NCI-H187 (cell line): ENCODE data around the gene MRPL47.

ENCODE experiments used
- DNase-seq, 2 experiments: peaks; one replicate each; lab custom pipeline; 2025; lab: John Stamatoyannopoulos, UW

MRPL47 gene

GRCh38 chr3:179590669-179591068 is 13.8 kb downstream of the MRPL47 start:
- DNase-seq: no peak

GRCh38 chr3:179589143-179589542 is 15.3 kb downstream of the MRPL47 start:
- no peak for DNase-seq

- DNase-seq: no peak
Measured at GRCh38 chr3:179580992-179581391, 23.4 kb downstream of the MRPL47 start.

- no peak for DNase-seq
Measured at GRCh38 chr3:179565496-179565895, 38.9 kb downstream of the MRPL47 start.

- peak; percentile 7 to 13 for DNase-seq
Measured at GRCh38 chr3:179563271-179563783, 41.1 kb downstream of the MRPL47 start.

GRCh38 chr3:179562591-179563270 is 41.7 kb downstream of the MRPL47 start, which contains the start of gene ACTL6A:
Gene ACTL6A (plus strand): TSS chr3:179562926. CDS start chr3:179563093, 167 bp downstream.
- peak; percentile 94 to 98 for DNase-seq

- no peak for DNase-seq
Measured at GRCh38 chr3:179560791-179561190, 43.6 kb downstream of the MRPL47 start.

- peak in 1 of 2 experiments; percentile 17 for DNase-seq
Measured at GRCh38 chr3:179558742-179559364, 45.6 kb downstream of the MRPL47 start.

GRCh38 chr3:179551349-179552105 is 52.9 kb downstream of the MRPL47 start:
- DNase-seq: no peak

- DNase-seq: no peak
Measured at GRCh38 chr3:179546814-179547241, 57.6 kb downstream of the MRPL47 start.

- DNase-seq: no peak
Measured at GRCh38 chr3:179544981-179545645, 59.3 kb downstream of the MRPL47 start.

GRCh38 chr3:179542375-179542774 is 62.1 kb downstream of the MRPL47 start:
- DNase-seq: no peak

- DNase-seq: no peak
Measured at GRCh38 chr3:179541596-179541995, 62.8 kb downstream of the MRPL47 start.

- no peak for DNase-seq
Measured at GRCh38 chr3:179541094-179541493, 63.3 kb downstream of the MRPL47 start.
